KMS-11 (cell line): ENCODE measurements around the gene CTRL.

Source experiments
- H2AFZ ChIP-seq: fragments of 200-600 bp; sonication (generic); 2 replicates; pipeline ENCODE4 v1.6.1; 2016; ENCODE audit warnings: antibody characterized with exemption, mixed run types, low read depth
- H3K27ac ChIP-seq: fragments of 200-600 bp; sonication (generic); 2 replicates; pipeline ENCODE4 v1.6.1; 2016; ENCODE audit warnings: mild to moderate bottlenecking, mixed run types
- H3K27me3 ChIP-seq: fragments of 200-600 bp; sonication (generic); 2 replicates; pipeline ENCODE4 v1.6.1; 2017; ENCODE audit warnings: mild to moderate bottlenecking, low read depth, mixed run types, moderate library complexity; ENCODE audit not compliant: insufficient read depth
- H3K36me3 ChIP-seq: fragments of 200-600 bp; sonication (generic); 2 replicates; pipeline ENCODE4 v1.6.1; 2017; ENCODE audit warnings: mild to moderate bottlenecking, mixed run types; ENCODE audit not compliant: insufficient read depth
- H3K4me1 ChIP-seq: fragments of 200-600 bp; sonication (generic); 2 replicates; pipeline ENCODE4 v1.6.1; 2016; ENCODE audit warnings: mild to moderate bottlenecking, low read depth, mixed run types; ENCODE audit not compliant: poor library complexity, severe bottlenecking
- H3K4me2 ChIP-seq: fragments of 200-600 bp; sonication (generic); 2 replicates; pipeline ENCODE4 v1.7.0; 2016; ENCODE audit warnings: mild to moderate bottlenecking, mixed run types
- H3K4me3 ChIP-seq: fragments of 200-600 bp; sonication (generic); IDR thresholded peaks from 2 replicates; pipeline ENCODE4 v1.6.1; 2017; ENCODE audit warnings: low read depth, low read length, mixed read lengths; ENCODE audit not compliant: insufficient read depth
- H3K79me2 ChIP-seq: fragments of 200-600 bp; sonication (generic); 2 replicates; pipeline ENCODE4 v1.6.1; 2016; ENCODE audit warnings: low read depth, mixed run types; ENCODE audit not compliant: insufficient read depth
- H3K9ac ChIP-seq: fragments of 200-600 bp; sonication (generic); 2 replicates; pipeline ENCODE4 v1.6.1; 2016; ENCODE audit warnings: mild to moderate bottlenecking, mixed run types
- H4K20me1 ChIP-seq: fragments of 200-600 bp; sonication (generic); 2 replicates; pipeline ENCODE4 v1.6.1; 2016; ENCODE audit warnings: mild to moderate bottlenecking, mixed run types; ENCODE audit not compliant: insufficient read depth
- CTCF ChIP-seq: fragments of 200-600 bp; sonication (generic); conservative IDR thresholded peaks from 2 replicates; pipeline ENCODE4 v1.6.1; 2017; ENCODE audit warnings: low read depth, mild to moderate bottlenecking, antibody characterized with exemption, low read length, moderate library complexity, mixed read lengths

CTRL gene

GRCh38 chr16:67931712-67932461 is at the start of gene CTRL:
Gene CTRL (minus strand): TSS chr16:67931862. CDS start chr16:67931852, 10 bp downstream.
- no peak for TF ChIP-seq CTCF
- H3K4me1 ChIP-seq, result peaks cover 7% of the 10 kb centered on the region

GRCh38 chr16:67979955-67980678 is 48.5 kb upstream of the CTRL start, which contains the start of gene DPEP3:
Gene DPEP3 (minus strand): TSS chr16:67980499. CDS start chr16:67980380, 119 bp downstream.
- Histone ChIP-seq H3K4me1 (peaks cover 21% of the 10 kb centered on the region), H3K27ac (no peak within 1 kb of the TSS), H3K4me2 (no peak within 1 kb of the TSS), H4K20me1 (no peaks in the 10 kb centered on the region), H3K79me2 (no peaks in the 10 kb centered on the region), H3K9ac (no peak within 1 kb of the TSS), H3K36me3 (no peaks in the 10 kb centered on the region), H2AFZ (no peak within 1 kb of the TSS), H3K4me3 (no peak within 1 kb of the TSS), H3K27me3 (no peaks in the 10 kb centered on the region)
- TF ChIP-seq CTCF, result no peak

More at GRCh38 chr16:67931712-67932461, at the start of gene CTRL:
- H3K36me3 ChIP-seq, result no peaks in the 10 kb centered on the region
- H3K9ac ChIP-seq, result no peak within 1 kb of the TSS
- no peak within 1 kb of the TSS for H3K4me2 ChIP-seq
- H3K27me3 ChIP-seq, result no peaks in the 10 kb centered on the region
- H3K4me3 ChIP-seq, result no peak within 1 kb of the TSS
- H3K79me2 ChIP-seq, result peaks cover 12% of the 10 kb centered on the region; the same call in 1 of the 2 replicates
- H3K27ac ChIP-seq, result no peak within 1 kb of the TSS; the same call in 1 of the 2 replicates
- H2AFZ ChIP-seq, result no peak within 1 kb of the TSS
- H4K20me1 ChIP-seq, result no peaks in the 10 kb centered on the region

GRCh38 chr16:67977469-67978227 is 46.0 kb upstream of the CTRL start:
- Histone ChIP-seq H3K36me3 (no peaks in the 10 kb centered on the region), H3K4me3 (no peak overlapping the region), H4K20me1 (no peaks in the 10 kb centered on the region), H3K4me2 (no peak overlapping the region), H3K27ac (no peak overlapping the region), H2AFZ (no peak overlapping the region), H3K4me1 (peaks cover 28% of the 10 kb centered on the region), H3K9ac (no peak overlapping the region), H3K79me2 (no peaks in the 10 kb centered on the region), H3K27me3 (no peaks in the 10 kb centered on the region)
- TF ChIP-seq CTCF, result no peak

- H3K4me1 ChIP-seq, result peaks cover 28% of the 10 kb centered on the region
- no peaks in the 10 kb centered on the region for H4K20me1 ChIP-seq
- no peak overlapping the region for H3K4me3 ChIP-seq
- no peaks in the 10 kb centered on the region for H3K36me3 ChIP-seq
- no peak overlapping the region for H3K9ac ChIP-seq
- H3K27ac ChIP-seq, result no peak overlapping the region
- H3K27me3 ChIP-seq, result no peaks in the 10 kb centered on the region
- TF ChIP-seq CTCF, result no peak
- H2AFZ ChIP-seq, result no peak overlapping the region
- H3K4me2 ChIP-seq, result no peak overlapping the region
- H3K79me2 ChIP-seq, result no peaks in the 10 kb centered on the region
Observed at GRCh38 chr16:67977005-67977404, 45.3 kb upstream of the CTRL start.
